ENCODE results near the gene ST8SIA3. TPM values are rescaled to one million over a fixed set of nuclear protein-coding genes. Genes with fewer than 3 reads are reported as not detected.

Gene ST8SIA3
- total RNA-seq, 1 experiment from 2014 or later: 1.9 TPM

- Histone ChIP-seq H2BK15ac (ENCODE audit: low read depth, low read length) (no peak overlapping the region), H3K27me3 (ENCODE audit: insufficient read depth, low read length) (no peaks in the 10 kb centered on the region), H4K20me1 (ENCODE audit: control insufficient read depth, insufficient read depth, insufficient read length) (no peaks in the 10 kb centered on the region), H3K4me2 (ENCODE audit: insufficient read depth, insufficient read length, low read length) (no peak overlapping the region), H3T11ph (ENCODE audit: low read length) (no peak overlapping the region), H3K14ac (ENCODE audit: insufficient read depth, low read length) (no peak overlapping the region), H3K23me2 (ENCODE audit: insufficient read length, low read depth, low read length, poor library complexity, severe bottlenecking) (no peaks in the 10 kb centered on the region), H3K4ac (ENCODE audit: low read depth, low read length) (no peak overlapping the region), H2BK12ac (ENCODE audit: insufficient read length, low read depth, low read length) (no peak overlapping the region), H4K5ac (ENCODE audit: insufficient read length, low read depth, low read length) (no peak overlapping the region), H3K4me1 (ENCODE audit: insufficient read depth, low read length) (no peaks in the 10 kb centered on the region), H2BK120ac (ENCODE audit: low read depth, low read length, poor library complexity, severe bottlenecking) (no peak overlapping the region), H3K18ac (ENCODE audit: insufficient read length, low read depth, low read length) (no peak overlapping the region), H2AFZ (ENCODE audit: low read length) (no peak overlapping the region), H4K8ac (replicated peaks; ENCODE audit: insufficient read length, low read depth, low read length) (no peak overlapping the region), H2BK5ac (ENCODE audit: insufficient read length, low read length) (no peak overlapping the region), H3K79me1 (ENCODE audit: insufficient read depth, low read depth, low read length, poor library complexity, severe bottlenecking) (no peaks in the 10 kb centered on the region), H3K9me3 (ENCODE audit: control insufficient read depth, low read depth, low read length) (no peaks in the 10 kb centered on the region), H3K56ac (ENCODE audit: insufficient read length, low read depth, low read length) (no peak overlapping the region), H3K9ac (ENCODE audit: extremely low read depth, insufficient read length, low read length) (no peak overlapping the region), H4K91ac (ENCODE audit: insufficient read length, low read depth, low read length) (no peak overlapping the region), H3K27ac (ENCODE audit: insufficient read length, low read depth, low read length) (no peak overlapping the region), H3K23ac (ENCODE audit: insufficient read length, low read depth, low read length) (no peak overlapping the region), H2BK20ac (ENCODE audit: low read depth, low read length, poor library complexity, severe bottlenecking) (no peak overlapping the region), H2AK5ac (ENCODE audit: insufficient read length, low read length) (no peak overlapping the region), H3K79me2 (ENCODE audit: insufficient read depth, low read length) (no peaks in the 10 kb centered on the region)
- TF ChIP-seq, protein P1, sequence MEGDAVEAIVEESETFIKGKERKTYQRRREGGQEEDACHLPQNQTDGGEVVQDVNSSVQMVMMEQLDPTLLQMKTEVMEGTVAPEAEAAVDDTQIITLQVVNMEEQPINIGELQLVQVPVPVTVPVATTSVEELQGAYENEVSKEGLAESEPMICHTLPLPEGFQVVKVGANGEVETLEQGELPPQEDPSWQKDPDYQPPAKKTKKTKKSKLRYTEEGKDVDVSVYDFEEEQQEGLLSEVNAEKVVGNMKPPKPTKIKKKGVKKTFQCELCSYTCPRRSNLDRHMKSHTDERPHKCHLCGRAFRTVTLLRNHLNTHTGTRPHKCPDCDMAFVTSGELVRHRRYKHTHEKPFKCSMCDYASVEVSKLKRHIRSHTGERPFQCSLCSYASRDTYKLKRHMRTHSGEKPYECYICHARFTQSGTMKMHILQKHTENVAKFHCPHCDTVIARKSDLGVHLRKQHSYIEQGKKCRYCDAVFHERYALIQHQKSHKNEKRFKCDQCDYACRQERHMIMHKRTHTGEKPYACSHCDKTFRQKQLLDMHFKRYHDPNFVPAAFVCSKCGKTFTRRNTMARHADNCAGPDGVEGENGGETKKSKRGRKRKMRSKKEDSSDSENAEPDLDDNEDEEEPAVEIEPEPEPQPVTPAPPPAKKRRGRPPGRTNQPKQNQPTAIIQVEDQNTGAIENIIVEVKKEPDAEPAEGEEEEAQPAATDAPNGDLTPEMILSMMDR (conservative IDR thresholded peaks at IDR 0.05): no peak
- H3K4me1 Mint-ChIP-seq: no peaks in the 10 kb centered on the region
- no peaks in the 10 kb centered on the region; a peak in 1 of 5 replicates for H3K9me3 Mint-ChIP-seq
- peaks cover 33% of the 10 kb centered on the region for H3K27me3 Mint-ChIP-seq (ENCODE audit: low read depth)
- H3K4me3 Mint-ChIP-seq: no peak overlapping the region
- no CpG with 5 or more reads among the region's 3 CpGs for whole genome bisulfite sequencing (ENCODE audit: extremely low coverage, insufficient read length, low lambda C conversion rate)
- DNase-seq: no peak
- H3K36me3 Mint-ChIP-seq (ENCODE audit: insufficient read depth in 1 of 3, low read depth in 3 of 3): no peaks in the 10 kb centered on the region
- no peak overlapping the region for H3K27ac Mint-ChIP-seq
Measured at GRCh38 chr18:57410749-57411148, 58.4 kb downstream of the ST8SIA3 start.

All from H9 (cell line).